K562 (cell line): ENCODE measurements around the gene GYS1. TPM values are rescaled to one million over a fixed set of nuclear protein-coding genes. Genes with fewer than 3 reads are reported as not detected.
A peak's percentile ranks its signal among the peaks of the same experiment; 100 is the strongest.

Source experiments
- CTBP1 ChIP-seq: fragments of 450-650 bp; IDR thresholded peaks from 2 replicates; pipeline ENCODE4 v1.6.1; 2016; ENCODE audit warnings: borderline replicate concordance
- CTCFL ChIP-seq: IDR thresholded peaks from 2 replicates; pipeline ENCODE4 v1.6.1; 2011; ENCODE audit warnings: borderline replicate concordance, low read depth, mild to moderate bottlenecking, moderate library complexity, low read length; ENCODE audit not compliant: insufficient read depth, poor library complexity, severe bottlenecking
- DPF2 ChIP-seq: fragments of 450-650 bp; IDR thresholded peaks from 2 replicates; pipeline ENCODE4 v1.6.1; 2016
- EGR1 ChIP-seq: fragments of 450-650 bp; conservative IDR thresholded peaks from 2 replicates; pipeline ENCODE4 v1.6.1; 2017; ENCODE audit warnings: mild to moderate bottlenecking
- EHMT2 ChIP-seq: fragments of 450-650 bp; IDR thresholded peaks from 2 replicates; pipeline ENCODE4 v1.6.1; 2018; ENCODE audit warnings: antibody characterized with exemption
- FOXA1 ChIP-seq: fragments of 450-650 bp; IDR thresholded peaks from 2 replicates; pipeline ENCODE4 v1.6.1; 2016; ENCODE audit warnings: mild to moderate bottlenecking, borderline replicate concordance
- GABPB1 ChIP-seq: sonication (generic); formaldehyde crosslinking; IDR thresholded peaks from 2 replicates; pipeline ENCODE4 v1.8.0; 2022; ENCODE audit warnings: mild to moderate bottlenecking, missing genetic modification reagents
- JUND ChIP-seq, 2 experiments: IDR thresholded peaks; 2 replicates in 1 of 2; 3 replicates in 1 of 2; pipeline ENCODE4 v1.6.1; 2011; ENCODE audit warnings: borderline replicate concordance in 2 of 2, low read depth in 2 of 2, low read length in 2 of 2, improper control_type of control experiment in 1 of 2, missing biosample characterization in 1 of 2, missing genetic modification characterization in 1 of 2, missing genetic modification reagents in 1 of 2
- NR3C1 ChIP-seq: sonication (generic); formaldehyde crosslinking; IDR thresholded peaks from 2 replicates; pipeline ENCODE4 v1.8.1; 2022; ENCODE audit warnings: missing genetic modification reagents
- RFX5 ChIP-seq: IDR thresholded peaks from 2 replicates; pipeline ENCODE4 v1.6.1; 2011; ENCODE audit warnings: low read depth, mild to moderate bottlenecking, improper control_type of control experiment, low read length
- THAP7 ChIP-seq: fragments of 250-450 bp; sonication (Bioruptor Pico); IDR thresholded peaks from 2 replicates; pipeline ENCODE4 v1.5.0; 2021
- TRIM24 ChIP-seq, 2 experiments: fragments of 450-650 bp; IDR thresholded peaks; 2 replicates each; pipeline ENCODE4 v1.6.1; 2016
- ZNF12 ChIP-seq: sonication (generic); formaldehyde crosslinking; IDR thresholded peaks from 2 replicates; pipeline ENCODE4 v1.4.0; 2020; ENCODE audit warnings: mild to moderate bottlenecking, missing genetic modification reagents
- ZNF583 ChIP-seq: fragments of 250-450 bp; sonication (Bioruptor Pico); IDR thresholded peaks from 2 replicates; pipeline ENCODE4 v1.4.0; 2020
- ZNF589 ChIP-seq: fragments of 200-800 bp; sonication (Bioruptor generic); IDR thresholded peaks from 2 replicates; pipeline ENCODE4 v1.6.1; 2016; ENCODE audit warnings: low read depth, missing genetic modification characterization, missing compliant biosample characterization
- polyA plus RNA-seq, 8 experiments: library from polyadenylated mRNA; depleted of rRNA in 4 of 8; stranded (reverse) in 5 of 8; unstranded in 3 of 8; fragments of >200 nt; fragmentation: Nextera tagmentation in 2 of 8; fragmentation: Illumina TruSeq in 1 of 8; extraction: Ambion mirVana in 2 of 8; extraction: Trizol in 1 of 8; gene quantifications; 2 replicates each; pipeline versions ENCODE4 v1.2.1 to v1.2.3, GENCODE V29; 2011 to 2014; ENCODE audit warnings: inconsistent platforms in 1 of 8, missing spikeins in 1 of 8
- total RNA-seq, 7 experiments: library from RNA; depleted of rRNA in 6 of 7; stranded (reverse); fragments of >200 nt in 6 of 7; fragmentation: Illumina TruSeq in 2 of 7; extraction: Trizol in 2 of 7; gene quantifications; 2 replicates each; pipeline versions ENCODE4 v1.2.1 to v1.2.3, GENCODE V29; 2011 to 2021; ENCODE audit warnings: low replicate concordance in 1 of 7

GYS1 gene
- total and polyA plus RNA-seq, 9 of the 15 experiments (the other 6 are each of a cell fraction or from before 2014, with no cell fraction given): 1.9 to 31.1 (median 15.2) TPM

GRCh38 chr19:48943081-48943480 is 50.0 kb downstream of the GYS1 start (continued):
- no peak for TF ChIP-seq CTCFL
- 0 out of 2 replicates have a peak, but pooled peaks have one; percentile 24 for TF ChIP-seq CTBP1
- TF ChIP-seq FOXA1: no peak
- TF ChIP-seq JUND (IDR thresholded peaks at IDR 0.05; ENCODE audit: borderline replicate concordance, low read depth, low read length): no peak
- TF ChIP-seq JUND (tag; IDR thresholded peaks at IDR 0.05; ENCODE audit: borderline replicate concordance, low read depth, low read length): no peak
- TF ChIP-seq EGR1: 0 out of 2 replicates have a peak, but pooled peaks have one; percentile 15
- 0 out of 2 replicates have a peak, but pooled peaks have one; percentile 14 for TF ChIP-seq GABPB1 (CRISPR knock-in tag)
- no peak for TF ChIP-seq ZNF583 (CRISPR knock-in tag)
- TF ChIP-seq ZNF589: no peak
- no peak for TF ChIP-seq RFX5
- TF ChIP-seq THAP7: no peak
- no peak for TF ChIP-seq EHMT2
- no peak for TF ChIP-seq TRIM24 (IDR thresholded peaks at IDR 0.05)
- no peak for TF ChIP-seq ZNF12 (CRISPR knock-in tag)
- TF ChIP-seq DPF2: peak; percentile 34; the same call in 1 of the 2 replicates
- no peak for TF ChIP-seq NR3C1 (CRISPR knock-in tag)
- TF ChIP-seq, all 486 proteins: peak for 20
